ENCODE measurements around the gene CLCNKA. TPM values are rescaled to one million over a fixed set of nuclear protein-coding genes. Genes with fewer than 3 reads are reported as not detected.
"Not testable (repeated sequence)": the region's sequence is repeated elsewhere in the genome, so short reads cannot be mapped to it uniquely, and the experiment has no call there.

CLCNKA gene
- total RNA-seq, 2 experiments from 2014 or later: not detected

DNA sequence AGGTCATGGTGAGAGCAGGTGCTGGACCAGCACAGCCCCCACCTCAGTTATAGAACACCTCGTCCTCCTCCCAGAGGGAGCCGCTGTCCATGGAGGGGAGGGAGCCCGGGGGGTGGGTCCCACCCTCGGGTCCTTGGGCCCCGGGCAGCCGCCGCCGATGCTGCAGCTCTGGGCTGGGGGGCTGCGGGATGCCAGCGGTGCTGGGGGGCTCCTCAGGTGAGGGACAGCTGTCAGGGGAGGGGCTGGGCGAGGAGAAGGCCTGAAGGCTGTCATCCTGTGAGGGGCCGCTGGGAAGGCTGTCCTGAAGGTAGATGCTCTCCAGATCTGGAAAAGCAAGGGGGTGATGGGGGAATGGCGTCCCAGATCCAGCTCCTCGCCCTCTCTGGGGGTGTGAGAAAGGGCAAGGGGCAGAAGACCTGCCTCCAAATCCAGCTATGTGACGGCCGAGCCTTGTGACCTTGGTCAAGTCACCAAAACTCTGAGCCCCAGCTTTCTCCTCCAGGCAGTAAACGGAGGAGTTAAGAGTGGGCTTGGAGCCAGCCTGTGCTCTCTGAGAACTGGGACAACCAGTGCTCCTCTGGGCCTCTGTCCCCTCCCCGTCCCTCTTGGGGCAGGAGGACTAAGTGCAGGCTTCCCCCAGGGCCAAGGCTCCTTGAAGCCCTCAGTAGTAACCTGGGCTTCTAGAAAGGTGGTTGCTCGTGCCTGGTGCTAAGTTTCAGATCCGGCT, 36.7 kb downstream of the CLCNKA start:
- CTCF ChIA-PET (ENCODE audit: unreplicated experiment); DNase-seq (ENCODE audit: low spot score): not testable (repeated sequence)

GRCh38 chr1:16061266-16061665, 39.4 kb downstream of the CLCNKA start:
- no peaks in the 10 kb centered on the region for H3K79me2 ChIP-seq (ENCODE audit: insufficient read depth, low read depth, low read length)
- no peaks in the 10 kb centered on the region for H3K9me3 ChIP-seq (ENCODE audit: low read length)
- H3K4me3 ChIP-seq (ENCODE audit: low read depth, low read length, poor library complexity, severe bottlenecking): no peak overlapping the region
- H3K9me2 ChIP-seq (ENCODE audit: insufficient read depth, low read length): no peaks in the 10 kb centered on the region
- CTCF ChIA-PET (ENCODE audit: unreplicated experiment): no interaction called here
- no peak for DNase-seq (ENCODE audit: low spot score)
- H4K20me1 ChIP-seq (ENCODE audit: insufficient read depth, low read length): no peaks in the 10 kb centered on the region
- BruUV-seq (replicated peaks): no TSS peak
- H3K4me2 ChIP-seq (ENCODE audit: low read length): no peak overlapping the region
- no peak for TF ChIP-seq EZH2phosphoT487 (IDR thresholded peaks at IDR 0.05; ENCODE audit: borderline replicate concordance, low read depth, low read length)
- TF ChIP-seq, protein P1, sequence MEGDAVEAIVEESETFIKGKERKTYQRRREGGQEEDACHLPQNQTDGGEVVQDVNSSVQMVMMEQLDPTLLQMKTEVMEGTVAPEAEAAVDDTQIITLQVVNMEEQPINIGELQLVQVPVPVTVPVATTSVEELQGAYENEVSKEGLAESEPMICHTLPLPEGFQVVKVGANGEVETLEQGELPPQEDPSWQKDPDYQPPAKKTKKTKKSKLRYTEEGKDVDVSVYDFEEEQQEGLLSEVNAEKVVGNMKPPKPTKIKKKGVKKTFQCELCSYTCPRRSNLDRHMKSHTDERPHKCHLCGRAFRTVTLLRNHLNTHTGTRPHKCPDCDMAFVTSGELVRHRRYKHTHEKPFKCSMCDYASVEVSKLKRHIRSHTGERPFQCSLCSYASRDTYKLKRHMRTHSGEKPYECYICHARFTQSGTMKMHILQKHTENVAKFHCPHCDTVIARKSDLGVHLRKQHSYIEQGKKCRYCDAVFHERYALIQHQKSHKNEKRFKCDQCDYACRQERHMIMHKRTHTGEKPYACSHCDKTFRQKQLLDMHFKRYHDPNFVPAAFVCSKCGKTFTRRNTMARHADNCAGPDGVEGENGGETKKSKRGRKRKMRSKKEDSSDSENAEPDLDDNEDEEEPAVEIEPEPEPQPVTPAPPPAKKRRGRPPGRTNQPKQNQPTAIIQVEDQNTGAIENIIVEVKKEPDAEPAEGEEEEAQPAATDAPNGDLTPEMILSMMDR (conservative IDR thresholded peaks at IDR 0.05; ENCODE audit: low read length): no peak
- H2AFZ ChIP-seq (ENCODE audit: low read length): no peak overlapping the region
- no peak overlapping the region for H3K27ac ChIP-seq (ENCODE audit: low read depth, low read length, poor library complexity, severe bottlenecking)
- POLR2A ChIA-PET: no interaction called here
- intact Hi-C loops (cut with micrococcal nuclease; ENCODE audit: unreplicated experiment): no loop called here
- no peaks in the 10 kb centered on the region for H3K36me3 ChIP-seq (ENCODE audit: insufficient read depth, low read length)
- no peaks in the 10 kb centered on the region for H3K4me1 ChIP-seq (ENCODE audit: insufficient read depth, low read length, poor library complexity, severe bottlenecking)

More for the DNA sequence above, 36.7 kb downstream of the CLCNKA start:
- H2AFZ ChIP-seq (ENCODE audit: low read length); intact Hi-C loops (cut with micrococcal nuclease; ENCODE audit: unreplicated experiment); H3K36me3 ChIP-seq (ENCODE audit: insufficient read depth, low read length); H3K4me3 ChIP-seq (ENCODE audit: low read depth, low read length, poor library complexity, severe bottlenecking); H3K79me2 ChIP-seq (ENCODE audit: insufficient read depth, low read depth, low read length); H3K4me1 ChIP-seq (ENCODE audit: insufficient read depth, low read length, poor library complexity, severe bottlenecking); H3K9me2 ChIP-seq (ENCODE audit: insufficient read depth, low read length); H4K20me1 ChIP-seq (ENCODE audit: insufficient read depth, low read length); H3K9me3 ChIP-seq (ENCODE audit: low read length); H3K4me2 ChIP-seq (ENCODE audit: low read length); H3K27ac ChIP-seq (ENCODE audit: low read depth, low read length, poor library complexity, severe bottlenecking); BruUV-seq (replicated peaks): not testable (repeated sequence)
- POLR2A ChIA-PET: interaction anchor here (0.6 kb wide), 1 partner anchor 10 kb away, joined by 3 read pairs; no protein-coding TSS in a partner anchor

DNA sequence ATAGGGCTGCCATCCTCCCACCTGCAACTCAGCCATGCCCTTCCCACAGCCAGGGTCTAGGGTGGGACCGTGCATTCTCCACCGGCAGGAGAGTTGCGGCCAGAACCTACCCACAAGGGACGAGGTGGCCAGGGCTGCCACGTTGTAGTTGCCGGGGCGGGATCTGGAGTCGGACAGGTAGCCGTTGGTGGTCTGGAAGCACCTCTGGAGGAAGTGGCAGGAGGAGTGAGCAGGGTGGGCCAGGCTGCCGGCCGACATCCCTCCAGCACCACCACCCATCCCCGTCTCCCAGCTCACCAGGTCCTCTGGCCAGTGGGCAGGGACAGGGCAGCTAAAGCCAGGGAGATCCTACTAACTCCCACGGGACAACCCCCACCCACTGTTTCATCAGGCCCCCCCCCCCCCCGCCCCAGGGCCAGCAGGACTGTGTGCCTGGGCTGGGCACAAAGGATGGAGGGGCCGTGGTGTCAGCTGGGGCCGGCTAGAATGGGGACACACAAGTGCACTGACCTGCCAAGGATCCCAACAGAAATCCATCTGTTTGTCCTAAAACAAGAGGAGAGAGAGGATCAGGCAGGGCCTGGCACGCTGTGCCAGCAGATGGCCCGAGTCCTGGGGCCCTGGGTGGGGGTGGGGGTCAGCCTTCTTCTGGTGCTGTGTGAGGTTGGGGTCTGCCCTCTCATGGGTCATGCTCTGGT, 40.3 kb downstream of the CLCNKA start:
- POLR2A ChIA-PET: not testable (repeated sequence)

DNA sequence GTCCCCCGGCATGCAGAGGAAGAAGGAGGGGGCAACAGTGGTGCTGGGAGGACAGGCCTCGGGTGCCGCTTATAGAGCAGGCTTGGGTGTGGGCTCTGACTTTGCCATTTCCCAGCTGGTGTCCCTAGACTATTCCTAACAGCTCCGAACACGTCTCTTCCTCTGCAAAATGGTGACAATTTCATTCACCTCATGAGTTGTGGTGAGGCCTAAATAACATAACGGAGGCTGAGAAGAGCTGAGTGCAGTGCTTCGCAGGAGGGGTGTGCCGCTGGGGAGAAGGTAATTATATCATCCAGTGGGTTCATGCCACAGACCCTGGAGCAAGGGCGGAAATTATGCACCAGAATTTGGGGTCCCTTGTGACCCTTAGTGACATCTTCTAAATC, 40.8 kb downstream of the CLCNKA start:
- H2AFZ ChIP-seq (ENCODE audit: low read length); H3K9me3 ChIP-seq (ENCODE audit: low read length); intact Hi-C loops (cut with micrococcal nuclease; ENCODE audit: unreplicated experiment); POLR2A ChIA-PET; H3K79me2 ChIP-seq (ENCODE audit: insufficient read depth, low read depth, low read length); CTCF ChIA-PET (ENCODE audit: unreplicated experiment); H3K4me1 ChIP-seq (ENCODE audit: insufficient read depth, low read length, poor library complexity, severe bottlenecking); H3K9me2 ChIP-seq (ENCODE audit: insufficient read depth, low read length); DNase-seq (ENCODE audit: low spot score); H3K4me3 ChIP-seq (ENCODE audit: low read depth, low read length, poor library complexity, severe bottlenecking); H3K27ac ChIP-seq (ENCODE audit: low read depth, low read length, poor library complexity, severe bottlenecking); H3K4me2 ChIP-seq (ENCODE audit: low read length); BruUV-seq (replicated peaks); H3K36me3 ChIP-seq (ENCODE audit: insufficient read depth, low read length); H4K20me1 ChIP-seq (ENCODE audit: insufficient read depth, low read length): not testable (repeated sequence)

More for the DNA sequence above, 40.3 kb downstream of the CLCNKA start:
- DNase-seq (ENCODE audit: low spot score); intact Hi-C loops (cut with micrococcal nuclease; ENCODE audit: unreplicated experiment); H3K9me3 ChIP-seq (ENCODE audit: low read length); H3K79me2 ChIP-seq (ENCODE audit: insufficient read depth, low read depth, low read length); H3K4me3 ChIP-seq (ENCODE audit: low read depth, low read length, poor library complexity, severe bottlenecking); H3K27ac ChIP-seq (ENCODE audit: low read depth, low read length, poor library complexity, severe bottlenecking); BruUV-seq (replicated peaks); H3K4me1 ChIP-seq (ENCODE audit: insufficient read depth, low read length, poor library complexity, severe bottlenecking); CTCF ChIA-PET (ENCODE audit: unreplicated experiment); H3K36me3 ChIP-seq (ENCODE audit: insufficient read depth, low read length); H3K9me2 ChIP-seq (ENCODE audit: insufficient read depth, low read length); H3K4me2 ChIP-seq (ENCODE audit: low read length); H4K20me1 ChIP-seq (ENCODE audit: insufficient read depth, low read length); H2AFZ ChIP-seq (ENCODE audit: low read length): not testable (repeated sequence)
